ENCODE data around the gene TRAF4.

DNA sequence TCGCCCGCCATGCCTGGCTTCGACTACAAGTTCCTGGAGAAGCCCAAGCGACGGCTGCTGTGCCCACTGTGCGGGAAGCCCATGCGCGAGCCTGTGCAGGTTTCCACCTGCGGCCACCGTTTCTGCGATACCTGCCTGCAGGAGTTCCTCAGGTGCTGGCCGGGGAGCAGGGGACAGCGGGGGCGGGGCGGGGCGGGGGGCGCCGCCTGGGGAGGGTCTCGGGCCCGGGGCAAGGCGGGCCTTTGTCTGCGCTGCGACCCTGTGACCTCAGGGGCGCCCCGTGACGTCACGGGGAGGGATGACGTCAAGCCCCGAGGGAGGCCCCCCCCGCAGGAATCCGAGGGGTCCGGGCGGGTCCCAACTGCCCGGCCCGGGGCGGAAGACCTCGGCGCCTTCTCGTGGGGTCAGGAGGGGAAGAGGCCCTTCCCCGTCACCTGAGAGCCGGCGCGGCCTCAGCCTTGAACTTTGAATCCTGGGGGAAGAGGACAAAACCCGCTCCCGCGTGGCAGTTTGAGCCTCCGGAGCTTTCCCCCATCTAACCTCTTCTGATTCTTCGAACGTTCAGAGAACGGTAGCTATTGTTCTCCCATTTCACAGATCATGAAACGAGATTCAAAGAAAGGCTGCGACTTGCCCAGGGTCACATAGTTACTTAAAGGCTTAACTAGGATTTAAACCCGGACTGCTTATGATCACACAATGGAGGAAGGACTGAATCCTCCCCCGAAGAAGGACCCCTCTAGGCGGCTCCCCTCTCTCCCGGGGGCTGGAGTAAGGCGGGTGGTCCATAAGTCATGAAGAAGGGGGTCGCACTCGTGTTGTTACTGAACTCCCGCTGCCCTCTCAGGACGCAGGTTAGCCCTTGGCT lies 527 bp downstream of the TRAF4 start:
- peak; percentile 26 to 49 for TF ChIP-seq POLR2A (IDR thresholded peaks at IDR 0.05)
- TF ChIP-seq, protein P1, sequence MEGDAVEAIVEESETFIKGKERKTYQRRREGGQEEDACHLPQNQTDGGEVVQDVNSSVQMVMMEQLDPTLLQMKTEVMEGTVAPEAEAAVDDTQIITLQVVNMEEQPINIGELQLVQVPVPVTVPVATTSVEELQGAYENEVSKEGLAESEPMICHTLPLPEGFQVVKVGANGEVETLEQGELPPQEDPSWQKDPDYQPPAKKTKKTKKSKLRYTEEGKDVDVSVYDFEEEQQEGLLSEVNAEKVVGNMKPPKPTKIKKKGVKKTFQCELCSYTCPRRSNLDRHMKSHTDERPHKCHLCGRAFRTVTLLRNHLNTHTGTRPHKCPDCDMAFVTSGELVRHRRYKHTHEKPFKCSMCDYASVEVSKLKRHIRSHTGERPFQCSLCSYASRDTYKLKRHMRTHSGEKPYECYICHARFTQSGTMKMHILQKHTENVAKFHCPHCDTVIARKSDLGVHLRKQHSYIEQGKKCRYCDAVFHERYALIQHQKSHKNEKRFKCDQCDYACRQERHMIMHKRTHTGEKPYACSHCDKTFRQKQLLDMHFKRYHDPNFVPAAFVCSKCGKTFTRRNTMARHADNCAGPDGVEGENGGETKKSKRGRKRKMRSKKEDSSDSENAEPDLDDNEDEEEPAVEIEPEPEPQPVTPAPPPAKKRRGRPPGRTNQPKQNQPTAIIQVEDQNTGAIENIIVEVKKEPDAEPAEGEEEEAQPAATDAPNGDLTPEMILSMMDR (IDR thresholded peaks at IDR 0.05), result no peak

Measured in Peyer's patch (tissue), 4 donors.